Astrocyte (in vitro differentiated cells and primary cell): ENCODE results near the gene ALK. TPM values are rescaled to one million over a fixed set of nuclear protein-coding genes. Genes with fewer than 3 reads are reported as not detected.
A peak's percentile ranks its signal among the peaks of the same experiment; 100 is the strongest.

Experiments used
- DNase-seq: peaks from one replicate; pipeline ENCODE4 v3.0.0-alpha.2; 2010; ENCODE audit warnings: low read depth
- FAIRE-seq: peaks from 2 replicates; lab custom pipeline; 2011; peaks lifted over from hg19 to GRCh38; lab: Jason Lieb, UNC
- H2AFZ ChIP-seq: 2 replicates; pipeline ENCODE4 v1.6.0; 2012; ENCODE audit warnings: low read depth, low read length, inconsistent platforms
- H3K27ac ChIP-seq: 2 replicates; pipeline ENCODE4 v1.5.1; 2011; ENCODE audit warnings: low read depth, low read length, inconsistent platforms
- H3K27me3 ChIP-seq: 2 replicates; pipeline ENCODE4 v1.6.0; 2011; ENCODE audit warnings: low read length, inconsistent platforms; ENCODE audit not compliant: insufficient read depth
- H3K36me3 ChIP-seq: 2 replicates; pipeline ENCODE4 v1.5.1; 2011; ENCODE audit warnings: low read length, inconsistent platforms; ENCODE audit not compliant: insufficient read depth
- H3K4me1 ChIP-seq: 2 replicates; pipeline ENCODE4 v1.5.1; 2011; ENCODE audit warnings: low read length, inconsistent platforms; ENCODE audit not compliant: insufficient read depth
- H3K4me2 ChIP-seq: 2 replicates; pipeline ENCODE4 v1.6.0; 2012; ENCODE audit warnings: low read length, inconsistent platforms
- H3K4me3 ChIP-seq: 2 replicates; pipeline ENCODE4 v1.5.1; 2011; ENCODE audit warnings: low read depth, mild to moderate bottlenecking, low read length, inconsistent platforms; ENCODE audit not compliant: insufficient read depth
- H3K79me2 ChIP-seq: 2 replicates; pipeline ENCODE4 v1.6.0; 2012; ENCODE audit warnings: mild to moderate bottlenecking, low read length, inconsistent platforms; ENCODE audit not compliant: insufficient read depth
- H3K9ac ChIP-seq: 2 replicates; pipeline ENCODE4 v1.6.0; 2012; ENCODE audit warnings: mild to moderate bottlenecking, low read length, inconsistent platforms
- H3K9me3 ChIP-seq: 2 replicates; pipeline ENCODE4 v1.5.1; 2012; ENCODE audit warnings: low read depth, mild to moderate bottlenecking, low read length, inconsistent platforms; ENCODE audit not compliant: insufficient read depth
- H4K20me1 ChIP-seq: 2 replicates; pipeline ENCODE4 v1.6.0; 2012; ENCODE audit warnings: low read length, inconsistent platforms; ENCODE audit not compliant: insufficient read depth
- H3K27ac Mint-ChIP-seq: one replicate; pipeline ENCODE4 v1.8.0; 2021; ENCODE audit warnings: mild to moderate bottlenecking, mixed read lengths; ENCODE audit not compliant: unreplicated experiment
- H3K27me3 Mint-ChIP-seq: one replicate; pipeline ENCODE4 v1.8.0; 2021; ENCODE audit warnings: low read depth, mixed read lengths; ENCODE audit not compliant: unreplicated experiment
- H3K36me3 Mint-ChIP-seq: one replicate; pipeline ENCODE4 v1.8.0; 2021; ENCODE audit warnings: low read depth, mixed read lengths; ENCODE audit not compliant: unreplicated experiment
- H3K4me1 Mint-ChIP-seq: one replicate; pipeline ENCODE4 v1.8.0; 2021; ENCODE audit warnings: low read depth, mixed read lengths; ENCODE audit not compliant: unreplicated experiment
- H3K4me3 Mint-ChIP-seq: one replicate; pipeline ENCODE4 v1.8.0; 2021; ENCODE audit warnings: mild to moderate bottlenecking, moderate library complexity, mixed read lengths; ENCODE audit not compliant: unreplicated experiment
- H3K9me3 Mint-ChIP-seq: one replicate; pipeline ENCODE4 v1.8.0; 2021; ENCODE audit warnings: mild to moderate bottlenecking, mixed read lengths; ENCODE audit not compliant: unreplicated experiment
- CTCF ChIP-seq: IDR thresholded peaks from 2 replicates; pipeline ENCODE4 v1.5.1; 2011; ENCODE audit warnings: low read depth, mild to moderate bottlenecking, inconsistent platforms, low read length, moderate library complexity; ENCODE audit not compliant: insufficient read depth
- EZH2 ChIP-seq: IDR thresholded peaks from 2 replicates; pipeline ENCODE4 v1.6.1; 2012; ENCODE audit warnings: mild to moderate bottlenecking, low read length, inconsistent platforms; ENCODE audit not compliant: insufficient read depth
- total RNA-seq: library from RNA; stranded (reverse); gene quantifications from 2 replicates; pipeline ENCODE4 v1.2.1, GENCODE V29; 2021

The ALK gene
- total RNA-seq, 1 donor from 2014 or later = 0.16 TPM

- DNase-seq (no peak), FAIRE-seq (no peak)
- Histone ChIP-seq H3K79me2 (no peaks in the 10 kb centered on the region), H3K27me3 (no peaks in the 10 kb centered on the region), H3K4me3 (no peak overlapping the region), H2AFZ (no peak overlapping the region), H3K27ac (no peak overlapping the region), H3K4me1 (peaks cover 14% of the 10 kb centered on the region), H3K9ac (no peak overlapping the region), H4K20me1 (no peaks in the 10 kb centered on the region), H3K4me2 (no peak overlapping the region), H3K36me3 (no peaks in the 10 kb centered on the region), H3K9me3 (no peaks in the 10 kb centered on the region)
- Mint-ChIP-seq H3K4me1 (peaks cover 34% of the 10 kb centered on the region), H3K4me3 (no peak overlapping the region), H3K9me3 (no peaks in the 10 kb centered on the region), H3K27me3 (no peaks in the 10 kb centered on the region), H3K27ac (no peak overlapping the region), H3K36me3 (no peaks in the 10 kb centered on the region)
- no peak for TF ChIP-seq CTCF
- TF ChIP-seq EZH2 = no peak
These were observed 465.0 kb downstream of the ALK start for GRCh38 chr2:29456429-29456828.

GRCh38 chr2:29455200-29455860, 466.1 kb downstream of the ALK start:
- TF ChIP-seq EZH2 (no peak), CTCF (no peak)
- Histone ChIP-seq H3K4me3 (no peak overlapping the region), H3K9ac (no peak overlapping the region), H4K20me1 (no peaks in the 10 kb centered on the region), H3K4me2 (peak overlapping the region; percentile 61), H2AFZ (peak overlapping the region; percentile 32), H3K4me1 (peaks cover 14% of the 10 kb centered on the region), H3K27me3 (no peaks in the 10 kb centered on the region), H3K36me3 (no peaks in the 10 kb centered on the region), H3K27ac (no peak overlapping the region), H3K79me2 (no peaks in the 10 kb centered on the region), H3K9me3 (no peaks in the 10 kb centered on the region)
- no peak for FAIRE-seq
- DNase-seq = no peak
- Mint-ChIP-seq H3K27me3 (no peaks in the 10 kb centered on the region), H3K36me3 (no peaks in the 10 kb centered on the region), H3K9me3 (no peaks in the 10 kb centered on the region), H3K27ac (no peak overlapping the region), H3K4me3 (no peak overlapping the region), H3K4me1 (peaks cover 27% of the 10 kb centered on the region)

GRCh38 chr2:29452036-29452435, 469.4 kb downstream of the ALK start:
- no peak for DNase-seq
- Histone ChIP-seq H3K27ac (no peak overlapping the region), H3K4me3 (no peak overlapping the region), H3K9me3 (no peaks in the 10 kb centered on the region), H3K4me1 (peaks cover 12% of the 10 kb centered on the region), H4K20me1 (no peaks in the 10 kb centered on the region), H3K36me3 (no peaks in the 10 kb centered on the region), H3K4me2 (no peak overlapping the region), H3K9ac (no peak overlapping the region), H2AFZ (no peak overlapping the region), H3K27me3 (no peaks in the 10 kb centered on the region), H3K79me2 (no peaks in the 10 kb centered on the region)
- Mint-ChIP-seq H3K36me3 (no peaks in the 10 kb centered on the region), H3K4me3 (no peak overlapping the region), H3K27ac (no peak overlapping the region), H3K4me1 (peaks cover 22% of the 10 kb centered on the region), H3K27me3 (peaks cover 2% of the 10 kb centered on the region), H3K9me3 (no peaks in the 10 kb centered on the region)
- no peak for FAIRE-seq
- TF ChIP-seq EZH2 (no peak), CTCF (no peak)
